H1 (cell line): Measurements from ENCODE around the gene RAG2. TPM values are rescaled to one million over a fixed set of nuclear protein-coding genes. Genes with fewer than 3 reads are reported as not detected.

Experiments used
- ATF2 ChIP-seq: IDR thresholded peaks from 2 replicates; pipeline ENCODE4 v1.6.1; 2012; ENCODE audit warnings: low read length, inconsistent platforms
- EGR1 ChIP-seq: IDR thresholded peaks from 2 replicates; pipeline ENCODE4 v1.6.1; 2011; ENCODE audit warnings: low read depth, low read length, borderline replicate concordance
- GTF2F1 ChIP-seq: IDR thresholded peaks from 2 replicates; pipeline ENCODE4 v1.6.1; 2012; ENCODE audit warnings: low read depth, low read length, improper control_type of control experiment, borderline replicate concordance
- RAD21 ChIP-seq, 2 experiments: IDR thresholded peaks in 1 of 2; conservative IDR thresholded peaks in 1 of 2; 2 replicates each; pipeline ENCODE4 v1.6.1; 2011; ENCODE audit warnings: low read depth in 2 of 2, low read length in 2 of 2, improper control_type of control experiment in 1 of 2, inconsistent platforms in 1 of 2, mild to moderate bottlenecking in 1 of 2, moderate library complexity in 1 of 2
- RFX5 ChIP-seq: IDR thresholded peaks from 2 replicates; pipeline ENCODE4 v1.6.1; 2011; ENCODE audit warnings: low read depth, low read length, improper control_type of control experiment, borderline replicate concordance
- SIN3A ChIP-seq, 2 experiments: IDR thresholded peaks in 1 of 2; conservative IDR thresholded peaks in 1 of 2; 2 replicates each; pipeline ENCODE4 v1.6.1; 2011 to 2012; ENCODE audit warnings: low read length in 2 of 2, improper control_type of control experiment in 1 of 2, low read depth in 1 of 2, mild to moderate bottlenecking in 1 of 2
- USF2 ChIP-seq: IDR thresholded peaks from 2 replicates; pipeline ENCODE4 v1.6.1; 2011; ENCODE audit warnings: low read length, improper control_type of control experiment
- polyA plus RNA-seq, 7 experiments: library from polyadenylated mRNA; depleted of rRNA in 3 of 7; stranded (reverse) in 5 of 7; unstranded in 2 of 7; fragments of >200 nt in 5 of 7; fragments of 200-250 nt in 2 of 7; gene quantifications; 1 replicate in 5 of 7; 2 replicates in 1 of 7; 4 replicates in 1 of 7; pipeline versions ENCODE4 v1.2.1 to v1.2.3, GENCODE V29; 2011 to 2013; ENCODE audit warnings: missing spikeins in 2 of 7, mixed read lengths in 2 of 7
- total RNA-seq: library from RNA; stranded (reverse); fragmentation: NEBNext Ultra II Directional; extraction: Animal tissue kit (Norgen Biotek cat#: 25700); gene quantifications from 2 replicates; pipeline ENCODE4 v1.2.1, GENCODE V29; 2021

The RAG2 gene
- total and polyA plus RNA-seq, 2 of the 8 experiments (the other 6 are each of a cell fraction or from before 2014, with no cell fraction given) = not detected

- no peak for TF ChIP-seq SIN3A (conservative IDR thresholded peaks at IDR 0.05 in 1 of 2, IDR thresholded peaks at IDR 0.05 in 1 of 2; ENCODE audit: low read depth in 1 of 2, low read length in 2 of 2)
- no peak for TF ChIP-seq RAD21 (IDR thresholded peaks at IDR 0.05 in 1 of 2, conservative IDR thresholded peaks at IDR 0.05 in 1 of 2; ENCODE audit: low read depth in 2 of 2, low read length in 2 of 2)
- no peak for TF ChIP-seq RFX5
- TF ChIP-seq USF2 = no peak
- TF ChIP-seq ATF2 = no peak
- no peak for TF ChIP-seq EGR1
- TF ChIP-seq GTF2F1 = no peak
- TF ChIP-seq, all 59 proteins: peak for 0
Measured at GRCh38 chr11:36581536-36581935, 16.5 kb downstream of the RAG2 start (continued).
